HepG2 (cell line): ENCODE measurements around the gene HMCN1. TPM values are rescaled to one million over a fixed set of nuclear protein-coding genes. Genes with fewer than 3 reads are reported as not detected.

Source experiments
- BATF2 ChIP-seq: sonication (generic); formaldehyde crosslinking; IDR thresholded peaks from 2 replicates; pipeline ENCODE4 v1.8.0; 2022; ENCODE audit warnings: mild to moderate bottlenecking, missing genetic modification reagents, moderate library complexity
- ELF3 ChIP-seq: IDR thresholded peaks from 2 replicates; pipeline ENCODE4 v1.6.1; 2016; ENCODE audit warnings: missing genetic modification reagents, missing compliant biosample characterization
- SP5 ChIP-seq: IDR thresholded peaks from 2 replicates; pipeline ENCODE4 v1.6.1; 2016; ENCODE audit warnings: low read depth, borderline replicate concordance
- ZKSCAN5 ChIP-seq: sonication (generic); formaldehyde crosslinking; IDR thresholded peaks from 2 replicates; pipeline ENCODE4 v1.5.1; 2020; ENCODE audit warnings: mild to moderate bottlenecking, missing genetic modification reagents
- ZNF207 ChIP-seq: fragments of 450-650 bp; IDR thresholded peaks from 2 replicates; pipeline ENCODE4 v1.6.1; 2016; ENCODE audit warnings: antibody characterized with exemption, borderline replicate concordance
- ZNF318 ChIP-seq: sonication (generic); formaldehyde crosslinking; IDR thresholded peaks from 2 replicates; pipeline ENCODE4 v1.4.0; 2020; ENCODE audit warnings: mild to moderate bottlenecking, missing genetic modification reagents
- polyA plus RNA-seq, 8 experiments: library from polyadenylated mRNA; depleted of rRNA in 3 of 8; stranded (reverse) in 7 of 8; unstranded in 1 of 8; fragments of >200 nt; fragmentation: Illumina TruSeq in 4 of 8; extraction: Trizol in 4 of 8; gene quantifications; 2 replicates each; pipeline versions ENCODE4 v1.2.1 to v1.2.3, GENCODE V29; 2011 to 2016; ENCODE audit warnings: low read depth in 4 of 8, missing spikeins in 1 of 8, mixed read lengths in 1 of 8; ENCODE audit not compliant: insufficient read depth in 1 of 8
- total RNA-seq, 5 experiments: library from RNA; depleted of rRNA; stranded (reverse); fragments of >200 nt; fragmentation: Illumina TruSeq; extraction: Trizol; gene quantifications; 2 replicates each; pipeline ENCODE4 v1.2.3, GENCODE V29; 2016; ENCODE audit warnings: low read depth in 1 of 5
- TF ChIP-seq, protein P1 (sequence below): sonication (generic); formaldehyde crosslinking; IDR thresholded peaks from 2 replicates; pipeline ENCODE4 v1.8.1; 2023; ENCODE audit warnings: mild to moderate bottlenecking, missing genetic modification reagents, borderline replicate concordance

Gene HMCN1
- total and polyA plus RNA-seq, 2 of the 13 experiments (the other 11 are each of a cell fraction or from before 2014, with no cell fraction given): 0.03 TPM; not detected in 1

GRCh38 chr1:185857442-185857841, 123.3 kb downstream of the HMCN1 start (continued):
- TF ChIP-seq ZNF318 (no peak), SP5 (no peak), ZNF207 (no peak), ZKSCAN5 (no peak), BATF2 (CRISPR knock-in tag) (no peak), ELF3 (CRISPR knock-in tag) (no peak)
- TF ChIP-seq, protein P1, sequence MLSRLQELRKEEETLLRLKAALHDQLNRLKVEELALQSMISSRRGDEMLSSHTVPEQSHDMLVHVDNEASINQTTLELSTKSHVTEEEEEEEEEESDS (CRISPR knock-in tag): no peak
